Ovary (tissue), 9 donors: ENCODE measurements around the gene CCDC33. TPM values are rescaled to one million over a fixed set of nuclear protein-coding genes. Genes with fewer than 3 reads are reported as not detected.

Experiments used
- DNase-seq, 5 donors: peaks; one replicate each; pipeline ENCODE4 v3.0.0-alpha.2; 2019 to 2020
- H3K27ac ChIP-seq, 2 donors: fragments of 200-600 bp; one replicate each; pipeline versions ENCODE4 v1.5.1 to v1.8.0; 2019 to 2022
- H3K27me3 ChIP-seq: fragments of 200-600 bp; one replicate; pipeline ENCODE4 v1.8.0; 2022
- H3K36me3 ChIP-seq: fragments of 200-600 bp; sonication (generic); one replicate; pipeline ENCODE4 v1.5.1; 2019
- H3K4me1 ChIP-seq: one replicate; pipeline ENCODE4 v1.8.1; 2013; ENCODE audit warnings: mild to moderate bottlenecking, moderate library complexity; ENCODE audit not compliant: insufficient read depth
- H3K4me3 ChIP-seq: fragments of 200-600 bp; sonication (generic); one replicate; pipeline ENCODE4 v1.5.1; 2017
- H3K9me3 ChIP-seq, 2 donors: fragments of 200-600 bp in 1 of 2; sonication (generic) in 1 of 2; one replicate each; pipeline versions ENCODE4 v1.5.1 to v1.8.1; 2013 to 2019; ENCODE audit warnings: mild to moderate bottlenecking in 1 of 2, moderate library complexity in 1 of 2
- CTCF ChIP-seq, 3 donors: fragments of 450-650 bp in 2 of 3; fragments of 200-600 bp in 1 of 3; IDR thresholded peaks; one replicate each; pipeline versions ENCODE4 v1.5.1 to v1.8.0; 2016 to 2022; ENCODE audit warnings: antibody characterized with exemption in 3 of 3, mild to moderate bottlenecking in 1 of 3
- EP300 ChIP-seq: sonication (generic); formaldehyde crosslinking; IDR thresholded peaks from one replicate; pipeline ENCODE4 v1.6.1; 2017; ENCODE audit warnings: antibody characterized with exemption
- POLR2A ChIP-seq: fragments of 450-650 bp; IDR thresholded peaks from one replicate; pipeline ENCODE4 v1.6.1; 2017; ENCODE audit warnings: antibody characterized with exemption, mild to moderate bottlenecking, moderate library complexity
- WGBS, 3 donors: extraction: QIAGEN DNeasy Blood & Tissue Kit in 1 of 3; methylation state at CpG; one replicate each; pipeline versions ENCODE4 v1.1.5 to v1.1.7; 2013 to 2017; 5-methylcytosine and 5-hydroxymethylcytosine counted together
- intact Hi-C, 4 donors: fragments of 100-400 bp; cut with DNase I; formaldehyde crosslinking; loops; one replicate each; pipeline versions ENCODE4 v1.11.0 to v1.15.1; 2022 to 2023
- polyA plus RNA-seq, 2 donors: library from polyadenylated mRNA; stranded (reverse); fragments of 200-250 nt in 1 of 2; fragments of 350-450 nt in 1 of 2; fragmentation: Illumina TruSeq in 1 of 2; extraction: RNeasy Lipid Tissue Mini Kit (QIAGEN cat#74804) in 1 of 2; gene quantifications; one replicate each; pipeline ENCODE4 v1.2.3, GENCODE V29; 2013 to 2014
- total RNA-seq, 7 donors: library from RNA; depleted of rRNA in 2 of 7; stranded (reverse); fragments of >200 nt in 2 of 7; fragmentation: NEBNext Ultra II Directional in 3 of 7; extraction: Animal tissue kit (Norgen Biotek cat#: 25700) in 3 of 7; gene quantifications; one replicate each; pipeline versions ENCODE4 v1.1.0 to v1.2.4, GENCODE V29; 2016 to 2023
- donor health status: DM: no; HTN: no; CAD: no; lungs with moderate emphysema.
- donor health status: DM: no; HTN: no; CAD: no.
- donor health status: Bipolar disorder and iron deficiency.
- donor health status: DM: yes; HTN: yes; CAD: no.
- donor health status: DM: no; HTN: no; CAD: no.
- donor health status: DM: yes; HTN: yes; CAD: no.

CCDC33 gene
- total and polyA plus RNA-seq, 9 donors: 0.10 to 24.7 (median 1.9) TPM; not detected in 3

GRCh38 chr15:74212494-74212893, 23.6 kb upstream of the CCDC33 start:
- WGBS, 3 donors: 73 to 84% (median 77%) methylated on average over 9 of the region's 9 CpGs
- no peak overlapping the region for H3K4me3 ChIP-seq
- no peaks in the 10 kb centered on the region for H3K27me3 ChIP-seq
- no peaks in the 10 kb centered on the region for H3K9me3 ChIP-seq
- DNase-seq: no peak
- intact Hi-C loops: no loop called here
- H3K36me3 ChIP-seq: no peaks in the 10 kb centered on the region
- no peak overlapping the region for H3K27ac ChIP-seq
- no peak for TF ChIP-seq CTCF (IDR thresholded peaks at IDR 0.05)
- no peak for TF ChIP-seq POLR2A
- TF ChIP-seq EP300: no peak
- H3K4me1 ChIP-seq: no peaks in the 10 kb centered on the region

- no peak overlapping the region for H3K4me3 ChIP-seq
- no peaks in the 10 kb centered on the region for H3K4me1 ChIP-seq
- intact Hi-C loops: no loop called here
- WGBS, 3 donors: 51 to 68% (median 66%) methylated on average over 7 of the region's 7 CpGs
- TF ChIP-seq POLR2A: no peak
- no peak for TF ChIP-seq CTCF (IDR thresholded peaks at IDR 0.05)
- no peak for TF ChIP-seq EP300
- H3K27ac ChIP-seq: no peak overlapping the region
- H3K36me3 ChIP-seq: no peaks in the 10 kb centered on the region
- no peak for DNase-seq
- no peaks in the 10 kb centered on the region for H3K9me3 ChIP-seq
- no peaks in the 10 kb centered on the region for H3K27me3 ChIP-seq
Measured at GRCh38 chr15:74213858-74214284, 22.3 kb upstream of the CCDC33 start.

GRCh38 chr15:74214324-74215021, 21.7 kb upstream of the CCDC33 start:
- TF ChIP-seq EP300: no peak
- TF ChIP-seq POLR2A: no peak
- no peak for TF ChIP-seq CTCF (IDR thresholded peaks at IDR 0.05)
- Histone ChIP-seq H3K9me3 (no peaks in the 10 kb centered on the region), H3K27me3 (no peaks in the 10 kb centered on the region), H3K36me3 (no peaks in the 10 kb centered on the region), H3K27ac (no peak overlapping the region), H3K4me1 (no peaks in the 10 kb centered on the region), H3K4me3 (no peak overlapping the region)
- intact Hi-C loops: loop anchor here in 1 of 4 donors (5.0 kb wide), 1 partner anchor 82 kb away; the partner anchor contains the start of gene ISLR2
- no peak for DNase-seq
- WGBS, 3 donors: 80 to 84% (median 82%) methylated on average over 6 of the region's 6 CpGs

GRCh38 chr15:74215958-74216357, 20.2 kb upstream of the CCDC33 start:
- DNase-seq: no peak
- Histone ChIP-seq H3K4me1 (no peaks in the 10 kb centered on the region), H3K36me3 (no peaks in the 10 kb centered on the region), H3K27me3 (no peaks in the 10 kb centered on the region), H3K4me3 (no peak overlapping the region), H3K9me3 (no peaks in the 10 kb centered on the region), H3K27ac (no peak overlapping the region)
- no peak for TF ChIP-seq EP300
- intact Hi-C loops: loop anchor here in 1 of 4 donors (5.0 kb wide), 1 partner anchor 84 kb away; the partner anchor contains the start of gene ISLR2
- 88 to 92% (median 91%) methylated on average over 8 of the region's 8 CpGs for WGBS, 3 donors

GRCh38 chr15:74216949-74217348, 19.2 kb upstream of the CCDC33 start:
- no peak for TF ChIP-seq EP300
- intact Hi-C loops: loop anchor here in 1 of 4 donors (5.0 kb wide), 1 partner anchor 85 kb away; the partner anchor contains the start of gene ISLR2
- 76 to 78% (median 76%) methylated on average over 3 of the region's 3 CpGs for WGBS, 3 donors

More at GRCh38 chr15:74216949-74217348, 19.2 kb upstream of the CCDC33 start:
- Histone ChIP-seq H3K4me1 (no peaks in the 10 kb centered on the region), H3K4me3 (no peak overlapping the region), H3K27ac (no peak overlapping the region), H3K27me3 (no peaks in the 10 kb centered on the region), H3K9me3 (no peaks in the 10 kb centered on the region), H3K36me3 (no peaks in the 10 kb centered on the region)
- no peak for DNase-seq
